ENCODE results near the gene ZFYVE27. TPM values are rescaled to one million over a fixed set of nuclear protein-coding genes. Genes with fewer than 3 reads are reported as not detected.

The ZFYVE27 gene
- total RNA-seq, 1 donor from 2014 or later = 26.9 TPM

DNA sequence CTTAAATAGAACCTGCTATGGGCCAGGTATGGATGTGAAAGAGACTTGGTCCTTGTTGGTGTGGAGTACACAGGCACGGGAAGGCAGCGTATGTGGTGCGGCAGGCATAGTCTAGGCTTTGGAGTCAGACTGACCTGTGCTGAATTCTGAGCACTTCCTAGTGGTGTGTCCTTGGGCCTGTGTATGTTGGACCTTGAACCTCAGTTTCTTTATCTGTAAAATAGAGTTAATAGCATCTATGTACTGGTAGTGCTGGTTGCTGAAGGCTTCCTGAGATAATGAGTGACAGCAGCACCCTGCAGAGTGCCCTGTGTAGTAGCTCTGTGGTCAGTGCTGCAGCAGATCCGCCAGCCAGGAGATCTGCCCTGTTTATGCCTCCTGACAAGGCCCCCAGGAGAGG lies 40.2 kb downstream of the ZFYVE27 start:
- Mint-ChIP-seq H3K36me3 (ENCODE audit: low read depth) (no peaks in the 10 kb centered on the region), H3K4me3 (no peak overlapping the region), H3K27me3 (ENCODE audit: low read depth) (peaks cover 34% of the 10 kb centered on the region), H3K4me1 (peaks cover 25% of the 10 kb centered on the region), H3K27ac (ENCODE audit: unreplicated experiment) (no peak overlapping the region), H3K9me3 (no peaks in the 10 kb centered on the region)
- DNase-seq (ENCODE audit: low read depth, low spot score) = no peak
- TF ChIP-seq, protein P1, sequence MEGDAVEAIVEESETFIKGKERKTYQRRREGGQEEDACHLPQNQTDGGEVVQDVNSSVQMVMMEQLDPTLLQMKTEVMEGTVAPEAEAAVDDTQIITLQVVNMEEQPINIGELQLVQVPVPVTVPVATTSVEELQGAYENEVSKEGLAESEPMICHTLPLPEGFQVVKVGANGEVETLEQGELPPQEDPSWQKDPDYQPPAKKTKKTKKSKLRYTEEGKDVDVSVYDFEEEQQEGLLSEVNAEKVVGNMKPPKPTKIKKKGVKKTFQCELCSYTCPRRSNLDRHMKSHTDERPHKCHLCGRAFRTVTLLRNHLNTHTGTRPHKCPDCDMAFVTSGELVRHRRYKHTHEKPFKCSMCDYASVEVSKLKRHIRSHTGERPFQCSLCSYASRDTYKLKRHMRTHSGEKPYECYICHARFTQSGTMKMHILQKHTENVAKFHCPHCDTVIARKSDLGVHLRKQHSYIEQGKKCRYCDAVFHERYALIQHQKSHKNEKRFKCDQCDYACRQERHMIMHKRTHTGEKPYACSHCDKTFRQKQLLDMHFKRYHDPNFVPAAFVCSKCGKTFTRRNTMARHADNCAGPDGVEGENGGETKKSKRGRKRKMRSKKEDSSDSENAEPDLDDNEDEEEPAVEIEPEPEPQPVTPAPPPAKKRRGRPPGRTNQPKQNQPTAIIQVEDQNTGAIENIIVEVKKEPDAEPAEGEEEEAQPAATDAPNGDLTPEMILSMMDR (conservative IDR thresholded peaks at IDR 0.05) = no peak

DNA sequence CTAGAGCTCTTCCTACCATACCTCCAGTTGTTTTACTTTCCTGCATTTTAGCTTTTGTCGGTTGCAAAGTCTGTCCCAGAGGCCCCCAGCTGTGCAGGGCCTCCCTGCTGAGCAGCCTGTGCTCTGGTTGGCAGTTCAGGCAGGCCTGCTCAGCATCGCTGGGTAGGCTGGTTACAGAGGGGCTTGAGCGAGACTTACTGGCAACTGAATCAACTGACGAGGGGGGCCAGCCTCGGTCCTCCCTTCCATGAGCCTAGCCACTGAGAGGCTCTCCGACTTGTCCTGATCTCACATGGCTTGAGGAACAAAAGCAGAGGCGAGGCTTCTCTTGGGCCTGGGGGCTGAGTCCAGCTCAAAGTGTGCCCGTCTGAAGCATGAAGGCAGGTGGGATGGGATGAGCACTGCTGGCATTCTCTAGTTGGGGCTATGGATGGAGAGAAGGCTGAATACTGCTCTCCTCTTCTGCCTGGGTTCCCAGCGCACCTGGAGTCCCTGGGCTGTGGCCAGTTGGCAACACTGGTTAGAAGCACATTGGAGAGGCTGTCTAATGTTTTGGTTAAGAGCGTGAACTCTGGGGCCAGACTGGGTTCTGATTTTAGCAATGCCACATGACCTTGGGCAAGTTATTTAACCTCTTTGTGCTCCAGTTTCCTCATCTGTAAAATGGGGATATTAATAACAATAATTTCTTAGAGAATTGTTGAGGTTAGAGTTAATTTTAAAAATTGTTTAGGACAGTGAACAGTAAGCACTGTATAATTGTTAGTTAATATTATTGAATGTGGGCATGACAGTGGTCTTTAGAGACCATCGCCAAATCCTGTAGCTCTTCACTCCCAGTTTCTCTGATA lies 41.7 kb downstream of the ZFYVE27 start:
- no peak for DNase-seq (ENCODE audit: low read depth, low spot score)
- Mint-ChIP-seq H3K27ac (ENCODE audit: unreplicated experiment) (no peak overlapping the region), H3K9me3 (no peaks in the 10 kb centered on the region), H3K4me3 (no peak overlapping the region), H3K27me3 (ENCODE audit: low read depth) (peaks cover 19% of the 10 kb centered on the region), H3K36me3 (ENCODE audit: low read depth) (no peaks in the 10 kb centered on the region), H3K4me1 (peaks cover 26% of the 10 kb centered on the region)
- TF ChIP-seq, protein P1 (conservative IDR thresholded peaks at IDR 0.05) = no peak

DNA sequence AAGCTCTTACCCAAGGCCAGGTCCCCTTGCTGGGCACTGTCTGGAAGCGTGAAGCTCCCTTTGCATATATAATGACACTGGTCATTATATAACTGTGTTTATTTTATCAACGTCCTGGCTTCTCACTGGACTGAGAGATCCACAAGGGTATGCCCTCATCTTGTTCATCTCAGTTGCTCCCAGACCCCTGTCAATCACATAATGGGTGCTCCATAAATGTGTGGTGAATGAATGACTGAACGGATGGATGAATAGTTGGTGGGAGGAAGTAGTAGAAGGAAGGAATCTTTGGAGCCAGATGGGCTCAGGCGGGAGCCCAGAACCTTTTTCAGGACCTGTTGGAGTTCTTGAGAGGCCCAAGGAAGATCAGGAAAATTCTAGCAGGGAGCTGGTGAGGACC lies 42.6 kb downstream of the ZFYVE27 start:
- no peak overlapping the region for H3K27ac Mint-ChIP-seq (ENCODE audit: unreplicated experiment)
- DNase-seq (ENCODE audit: low read depth, low spot score) = no peak
- H3K4me3 Mint-ChIP-seq = no peak overlapping the region
- peaks cover 26% of the 10 kb centered on the region for H3K4me1 Mint-ChIP-seq
- no peaks in the 10 kb centered on the region for H3K9me3 Mint-ChIP-seq
- TF ChIP-seq, protein P1 (conservative IDR thresholded peaks at IDR 0.05) = no peak
- H3K27me3 Mint-ChIP-seq (ENCODE audit: low read depth) = peaks cover 14% of the 10 kb centered on the region
- no peaks in the 10 kb centered on the region for H3K36me3 Mint-ChIP-seq (ENCODE audit: low read depth)

DNA sequence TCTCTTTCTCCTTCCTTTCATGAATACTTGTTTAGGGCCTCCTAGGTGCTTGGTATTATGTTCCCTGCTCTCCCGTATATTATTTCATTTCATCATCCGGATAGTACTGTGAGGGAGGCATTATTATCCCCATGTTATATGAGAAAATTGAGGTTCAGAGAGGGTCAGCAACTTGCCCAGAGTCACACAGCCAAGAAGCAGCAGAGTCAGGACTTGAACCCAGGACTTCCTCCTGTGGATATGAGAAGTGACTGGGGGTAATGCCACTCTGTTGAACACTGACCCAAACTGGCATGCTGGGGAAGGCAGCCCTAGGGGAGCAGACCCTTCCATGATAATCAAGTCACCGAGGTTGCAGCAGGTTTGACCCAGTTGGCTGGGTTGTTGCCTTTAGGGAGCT lies 43.0 kb downstream of the ZFYVE27 start:
- peaks cover 10% of the 10 kb centered on the region for H3K27me3 Mint-ChIP-seq (ENCODE audit: low read depth)
- no peak overlapping the region for H3K4me3 Mint-ChIP-seq
- DNase-seq (ENCODE audit: low read depth, low spot score) = no peak
- H3K36me3 Mint-ChIP-seq (ENCODE audit: low read depth) = no peaks in the 10 kb centered on the region
- H3K9me3 Mint-ChIP-seq = no peaks in the 10 kb centered on the region
- peaks cover 26% of the 10 kb centered on the region for H3K4me1 Mint-ChIP-seq
- H3K27ac Mint-ChIP-seq (ENCODE audit: unreplicated experiment) = no peak overlapping the region
- TF ChIP-seq, protein P1 (conservative IDR thresholded peaks at IDR 0.05) = no peak

DNA sequence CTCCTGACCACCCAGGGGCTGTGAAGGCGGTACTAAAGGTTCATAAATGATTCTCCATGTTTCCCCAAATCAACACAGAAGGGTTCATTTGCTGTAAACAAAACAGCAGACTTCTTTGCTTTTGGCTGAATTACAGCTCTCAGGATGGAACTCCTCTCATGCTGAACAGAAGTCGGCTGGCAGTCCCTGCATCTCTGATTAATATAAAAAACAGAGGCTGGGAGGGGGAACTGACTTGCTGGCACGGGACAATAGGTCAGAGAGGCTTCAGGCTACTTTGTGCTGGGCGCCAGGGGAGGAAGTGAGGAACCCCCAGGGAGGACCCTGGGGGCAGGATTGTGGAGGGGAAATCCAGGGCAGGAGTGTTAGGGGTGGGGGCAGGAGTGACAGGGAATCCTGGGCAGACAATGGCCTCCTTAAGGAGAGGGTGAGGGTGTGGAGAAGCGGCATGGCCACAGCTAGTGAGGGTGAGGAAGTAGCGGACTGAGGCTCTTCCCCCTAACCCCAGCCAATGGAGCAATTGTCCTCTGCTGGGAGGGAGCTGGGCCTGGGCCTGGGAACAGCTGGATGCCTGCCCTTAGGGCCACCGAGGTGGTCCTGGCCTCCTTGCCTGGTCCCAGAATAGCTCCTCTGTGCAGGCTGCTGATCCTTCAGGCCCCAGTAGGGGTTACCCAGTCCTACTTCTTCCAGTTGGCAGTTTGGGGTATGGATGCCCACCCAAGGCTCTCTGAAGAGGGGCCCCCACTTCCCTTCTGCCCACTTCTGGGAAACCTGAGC lies 44.1 kb downstream of the ZFYVE27 start:
- H3K9me3 Mint-ChIP-seq = no peaks in the 10 kb centered on the region
- TF ChIP-seq, protein P1 (conservative IDR thresholded peaks at IDR 0.05) = no peak
- H3K4me1 Mint-ChIP-seq = peaks cover 26% of the 10 kb centered on the region
- peak; percentile 31 for DNase-seq (ENCODE audit: low read depth, low spot score)
- H3K36me3 Mint-ChIP-seq (ENCODE audit: low read depth) = no peaks in the 10 kb centered on the region
- H3K4me3 Mint-ChIP-seq = peak overlapping the region; percentile 61
- H3K27me3 Mint-ChIP-seq (ENCODE audit: low read depth) = peaks cover under 1% of the 10 kb centered on the region
- H3K27ac Mint-ChIP-seq (ENCODE audit: unreplicated experiment) = no peak overlapping the region

All from neural crest cell (in vitro differentiated cells).